ENCODE measurements around the gene PPP1R3F. TPM values are rescaled to one million over a fixed set of nuclear protein-coding genes. Genes with fewer than 3 reads are reported as not detected.

PPP1R3F gene
- total RNA-seq, 1 donor from 2014 or later: 16.1 TPM

- Mint-ChIP-seq H3K4me1 (ENCODE audit: low read depth, unreplicated experiment) (no peaks in the 10 kb centered on the region), H3K27ac (ENCODE audit: unreplicated experiment) (no peak overlapping the region), H3K36me3 (ENCODE audit: unreplicated experiment) (no peaks in the 10 kb centered on the region), H3K27me3 (ENCODE audit: unreplicated experiment) (peaks cover 1% of the 10 kb centered on the region), H3K4me3 (ENCODE audit: unreplicated experiment) (no peak overlapping the region), H3K9me3 (ENCODE audit: unreplicated experiment) (no peaks in the 10 kb centered on the region)
- TF ChIP-seq, protein P1, sequence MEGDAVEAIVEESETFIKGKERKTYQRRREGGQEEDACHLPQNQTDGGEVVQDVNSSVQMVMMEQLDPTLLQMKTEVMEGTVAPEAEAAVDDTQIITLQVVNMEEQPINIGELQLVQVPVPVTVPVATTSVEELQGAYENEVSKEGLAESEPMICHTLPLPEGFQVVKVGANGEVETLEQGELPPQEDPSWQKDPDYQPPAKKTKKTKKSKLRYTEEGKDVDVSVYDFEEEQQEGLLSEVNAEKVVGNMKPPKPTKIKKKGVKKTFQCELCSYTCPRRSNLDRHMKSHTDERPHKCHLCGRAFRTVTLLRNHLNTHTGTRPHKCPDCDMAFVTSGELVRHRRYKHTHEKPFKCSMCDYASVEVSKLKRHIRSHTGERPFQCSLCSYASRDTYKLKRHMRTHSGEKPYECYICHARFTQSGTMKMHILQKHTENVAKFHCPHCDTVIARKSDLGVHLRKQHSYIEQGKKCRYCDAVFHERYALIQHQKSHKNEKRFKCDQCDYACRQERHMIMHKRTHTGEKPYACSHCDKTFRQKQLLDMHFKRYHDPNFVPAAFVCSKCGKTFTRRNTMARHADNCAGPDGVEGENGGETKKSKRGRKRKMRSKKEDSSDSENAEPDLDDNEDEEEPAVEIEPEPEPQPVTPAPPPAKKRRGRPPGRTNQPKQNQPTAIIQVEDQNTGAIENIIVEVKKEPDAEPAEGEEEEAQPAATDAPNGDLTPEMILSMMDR (IDR thresholded peaks at IDR 0.05; ENCODE audit: partially characterized antibody, unreplicated experiment): no peak
- no peak for DNase-seq
Measured at GRCh38 chrX:49243166-49243565, 26.4 kb upstream of the PPP1R3F start.

- Mint-ChIP-seq H3K36me3 (ENCODE audit: unreplicated experiment) (no peaks in the 10 kb centered on the region), H3K4me3 (ENCODE audit: unreplicated experiment) (no peak overlapping the region), H3K27me3 (ENCODE audit: unreplicated experiment) (peaks cover 3% of the 10 kb centered on the region), H3K9me3 (ENCODE audit: unreplicated experiment) (no peaks in the 10 kb centered on the region), H3K4me1 (ENCODE audit: low read depth, unreplicated experiment) (no peaks in the 10 kb centered on the region), H3K27ac (ENCODE audit: unreplicated experiment) (no peak overlapping the region)
- DNase-seq: no peak
- TF ChIP-seq, protein P1 (IDR thresholded peaks at IDR 0.05; ENCODE audit: partially characterized antibody, unreplicated experiment): no peak
Measured at GRCh38 chrX:49244207-49244606, 25.4 kb upstream of the PPP1R3F start.

DNA sequence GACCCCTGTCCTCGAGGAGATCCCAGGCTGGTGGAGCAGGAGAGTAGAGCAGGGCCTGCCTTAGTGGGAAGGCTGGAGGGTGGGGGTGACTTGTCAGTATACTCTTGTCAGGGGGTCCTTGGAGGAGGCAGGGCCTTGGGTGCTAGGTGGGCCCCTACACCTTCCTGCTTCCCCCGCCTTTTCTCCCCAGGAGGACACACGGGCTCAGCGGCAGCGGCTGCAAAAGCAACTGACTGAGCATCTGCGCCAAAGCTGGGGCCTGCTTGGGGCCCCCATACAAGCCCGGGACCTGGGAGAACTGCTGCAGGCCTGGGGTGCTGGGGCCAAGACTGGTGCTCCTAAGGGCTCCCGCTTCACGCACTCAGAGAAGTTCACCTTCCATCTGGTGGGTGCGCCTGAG lies 23.1 kb upstream of the PPP1R3F start:
- H3K27ac Mint-ChIP-seq (ENCODE audit: unreplicated experiment): no peak overlapping the region
- no peaks in the 10 kb centered on the region for H3K9me3 Mint-ChIP-seq (ENCODE audit: unreplicated experiment)
- no peaks in the 10 kb centered on the region for H3K36me3 Mint-ChIP-seq (ENCODE audit: unreplicated experiment)
- no peak overlapping the region for H3K4me3 Mint-ChIP-seq (ENCODE audit: unreplicated experiment)
- DNase-seq: no peak
- TF ChIP-seq, protein P1 (IDR thresholded peaks at IDR 0.05; ENCODE audit: partially characterized antibody, unreplicated experiment): no peak
- H3K4me1 Mint-ChIP-seq (ENCODE audit: low read depth, unreplicated experiment): no peaks in the 10 kb centered on the region
- H3K27me3 Mint-ChIP-seq (ENCODE audit: unreplicated experiment): peaks cover 3% of the 10 kb centered on the region

- DNase-seq: no peak
Measured at GRCh38 chrX:49247346-49247745, 22.2 kb upstream of the PPP1R3F start.

More at GRCh38 chrX:49247346-49247745, 22.2 kb upstream of the PPP1R3F start:
- H3K4me1 Mint-ChIP-seq (ENCODE audit: low read depth, unreplicated experiment): no peaks in the 10 kb centered on the region
- no peaks in the 10 kb centered on the region for H3K36me3 Mint-ChIP-seq (ENCODE audit: unreplicated experiment)
- no peaks in the 10 kb centered on the region for H3K9me3 Mint-ChIP-seq (ENCODE audit: unreplicated experiment)
- no peak overlapping the region for H3K27ac Mint-ChIP-seq (ENCODE audit: unreplicated experiment)
- H3K4me3 Mint-ChIP-seq (ENCODE audit: unreplicated experiment): no peak overlapping the region
- TF ChIP-seq, protein P1 (IDR thresholded peaks at IDR 0.05; ENCODE audit: partially characterized antibody, unreplicated experiment): no peak
- H3K27me3 Mint-ChIP-seq (ENCODE audit: unreplicated experiment): peaks cover 7% of the 10 kb centered on the region

Measured in glutamatergic neuron (in vitro differentiated cells).